Hepatocyte (in vitro differentiated cells): Measurements from ENCODE around the gene MEPE.

ENCODE experiments used
- EZH2 ChIP-seq: fragments of 200-600 bp; sonication (generic); IDR thresholded peaks from 2 replicates; pipeline ENCODE4 v1.6.1; 2016; ENCODE audit warnings: antibody characterized with exemption, mild to moderate bottlenecking, borderline replicate concordance
- TF ChIP-seq, protein P1 (sequence below): fragments of 200-600 bp; sonication (generic); IDR thresholded peaks from 2 replicates; pipeline ENCODE4 v1.5.1; 2016; ENCODE audit warnings: antibody characterized with exemption, mild to moderate bottlenecking; ENCODE audit not compliant: poor library complexity

DNA sequence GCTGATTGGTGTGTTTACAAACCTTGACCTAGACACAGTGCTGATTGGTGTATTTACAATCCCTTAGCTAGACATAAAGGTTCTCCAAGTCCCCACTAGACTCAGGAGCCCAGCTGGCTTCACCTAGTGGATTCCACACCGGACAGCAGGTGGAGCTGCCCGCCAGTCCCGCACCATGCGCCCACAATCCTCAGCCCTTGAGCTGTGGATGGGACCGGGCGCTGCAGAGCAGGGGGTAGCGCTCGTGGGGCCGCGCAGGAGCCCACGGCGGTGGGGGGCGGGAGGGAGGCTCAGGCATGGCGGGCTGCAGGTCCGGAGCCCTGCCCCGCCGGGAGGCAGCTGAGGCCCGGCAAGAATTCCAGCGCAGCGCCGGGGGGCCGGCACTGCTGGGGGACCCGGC lies 30.7 kb downstream of the MEPE start:
- TF ChIP-seq, protein P1, sequence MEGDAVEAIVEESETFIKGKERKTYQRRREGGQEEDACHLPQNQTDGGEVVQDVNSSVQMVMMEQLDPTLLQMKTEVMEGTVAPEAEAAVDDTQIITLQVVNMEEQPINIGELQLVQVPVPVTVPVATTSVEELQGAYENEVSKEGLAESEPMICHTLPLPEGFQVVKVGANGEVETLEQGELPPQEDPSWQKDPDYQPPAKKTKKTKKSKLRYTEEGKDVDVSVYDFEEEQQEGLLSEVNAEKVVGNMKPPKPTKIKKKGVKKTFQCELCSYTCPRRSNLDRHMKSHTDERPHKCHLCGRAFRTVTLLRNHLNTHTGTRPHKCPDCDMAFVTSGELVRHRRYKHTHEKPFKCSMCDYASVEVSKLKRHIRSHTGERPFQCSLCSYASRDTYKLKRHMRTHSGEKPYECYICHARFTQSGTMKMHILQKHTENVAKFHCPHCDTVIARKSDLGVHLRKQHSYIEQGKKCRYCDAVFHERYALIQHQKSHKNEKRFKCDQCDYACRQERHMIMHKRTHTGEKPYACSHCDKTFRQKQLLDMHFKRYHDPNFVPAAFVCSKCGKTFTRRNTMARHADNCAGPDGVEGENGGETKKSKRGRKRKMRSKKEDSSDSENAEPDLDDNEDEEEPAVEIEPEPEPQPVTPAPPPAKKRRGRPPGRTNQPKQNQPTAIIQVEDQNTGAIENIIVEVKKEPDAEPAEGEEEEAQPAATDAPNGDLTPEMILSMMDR: no peak
- TF ChIP-seq EZH2: no peak
